K562 (cell line): ENCODE data around the gene ACBD5. TPM values are rescaled to one million over a fixed set of nuclear protein-coding genes. Genes with fewer than 3 reads are reported as not detected.

ENCODE experiments used
- ATAC-seq: fragments of 200-7000 bp; cut with Tn5 transposase; 3 replicates; pipeline ENCODE4 v1.9.1; 2020; ENCODE audit warnings: moderate library complexity
- BruUV-seq: library from RNA; stranded (reverse); fragments of 400-500 nt; replicated peaks from 2 replicates; lab custom pipeline; 2021; lab: Mats Ljungman, UMichigan
- CTCF ChIA-PET: fragments of 300-600 bp; formaldehyde crosslinking; extraction: SDS; loops from one replicate; lab custom pipeline; 2021; ENCODE audit warnings: low intra/inter-chr PET ratio; lab: Yijun Ruan, JAX
- POLR2A ChIA-PET: fragments of 300-600, 350-650 bp; sonication (Branson Sonifier 250); formaldehyde crosslinking; extraction: SDS; loops from one replicate; lab custom pipeline; 2021; ENCODE audit warnings: antibody characterized with exemption, inconsistent platforms; lab: Yijun Ruan, JAX
- DNase-seq, 4 experiments: peaks; one replicate each; pipeline versions ENCODE4 v3.0.0 to v3.0.0-alpha.2; 2011 to 2018; ENCODE audit warnings: low spot score in 3 of 4, mixed read lengths in 3 of 4; ENCODE audit errors: extremely low read depth in 1 of 4
- FAIRE-seq: peaks from 2 replicates; lab custom pipeline; 2011; peaks lifted over from hg19 to GRCh38; lab: Jason Lieb, UNC
- H2AFZ ChIP-seq: 2 replicates; pipeline ENCODE4 v1.6.0; 2011; ENCODE audit warnings: low read depth, low read length, control low read depth, inconsistent platforms
- H3K27ac ChIP-seq: fragments of 200-600 bp; 3 replicates; pipeline ENCODE4 v1.8.0; 2011; ENCODE audit warnings: low read depth, mild to moderate bottlenecking, control low read depth, inconsistent platforms, low read length, moderate library complexity, mixed read lengths; ENCODE audit errors: extremely low read depth
- H3K27me3 ChIP-seq, 2 experiments: fragments of 300-600 bp in 1 of 2; 2 replicates in 1 of 2; 3 replicates in 1 of 2; pipeline versions ENCODE4 v1.6.0 to v1.8.0; 2011; ENCODE audit warnings: inconsistent platforms in 2 of 2, low read length in 2 of 2, mild to moderate bottlenecking in 1 of 2, mixed read lengths in 1 of 2, moderate library complexity in 1 of 2; ENCODE audit not compliant: control insufficient read depth in 2 of 2, insufficient read depth in 2 of 2
- H3K36me3 ChIP-seq: fragments of 300-600 bp; 3 replicates; pipeline ENCODE4 v1.8.0; 2011; ENCODE audit warnings: mild to moderate bottlenecking, low read length, inconsistent platforms; ENCODE audit not compliant: control insufficient read depth, insufficient read depth
- H3K4me1 ChIP-seq, 2 experiments: fragments of 200-600 bp in 1 of 2; replicated peaks in 1 of 2; 2 replicates in 1 of 2; 3 replicates in 1 of 2; pipeline versions ENCODE4 v1.5.1 to v1.8.0; 2011; ENCODE audit warnings: inconsistent platforms in 2 of 2, low read length in 2 of 2, mild to moderate bottlenecking in 1 of 2, mixed read lengths in 1 of 2, moderate library complexity in 1 of 2; ENCODE audit not compliant: control insufficient read depth in 2 of 2, insufficient read depth in 2 of 2
- H3K4me2 ChIP-seq: 2 replicates; pipeline ENCODE4 v1.6.1; 2011; ENCODE audit warnings: low read length, control low read depth, inconsistent platforms, mixed read lengths; ENCODE audit not compliant: insufficient read depth
- H3K4me3 ChIP-seq: fragments of 200-600 bp; sonication (generic), shearing (Covaris generic); 2 replicates; pipeline ENCODE4 v1.5.1; 2016; ENCODE audit warnings: control low read depth, inconsistent platforms
- H3K79me2 ChIP-seq: fragments of 200-600 bp; 3 replicates; pipeline ENCODE4 v1.8.0; 2011; ENCODE audit warnings: low read length, inconsistent platforms; ENCODE audit not compliant: control insufficient read depth, insufficient read depth
- H3K9ac ChIP-seq, 2 experiments: 2 replicates each; pipeline versions ENCODE4 v1.6.0 to v1.6.1; 2011; ENCODE audit warnings: low read depth in 2 of 2, low read length in 2 of 2, control low read depth in 1 of 2, inconsistent platforms in 1 of 2, mild to moderate bottlenecking in 1 of 2, mixed read lengths in 1 of 2; ENCODE audit not compliant: insufficient read depth in 1 of 2
- H3K9me1 ChIP-seq: one replicate; pipeline ENCODE4 v1.6.0; 2011; ENCODE audit warnings: inconsistent platforms, mild to moderate bottlenecking, low read length, moderate library complexity; ENCODE audit not compliant: control insufficient read depth, insufficient read depth
- H3K9me3 ChIP-seq: replicated peaks from 2 replicates; pipeline ENCODE4 v1.5.1; 2011; ENCODE audit warnings: low read depth, low read length, inconsistent platforms; ENCODE audit not compliant: control insufficient read depth, insufficient read depth
- H4K20me1 ChIP-seq: replicated peaks from 2 replicates; pipeline ENCODE4 v1.6.1; 2011; ENCODE audit warnings: low read length, inconsistent platforms, mixed read lengths; ENCODE audit not compliant: control insufficient read depth, insufficient read depth
- ARID3B ChIP-seq: fragments of 250-450 bp; sonication (Bioruptor Pico); IDR thresholded peaks from 2 replicates; pipeline ENCODE4 v1.4.0; 2020; ENCODE audit warnings: borderline replicate concordance
- MBD1 ChIP-seq: fragments of 250-450 bp; sonication (Bioruptor Pico); IDR thresholded peaks from 2 replicates; pipeline ENCODE4 v1.8.0; 2022; ENCODE audit warnings: inconsistent platforms
- PATZ1 ChIP-seq: fragments of 250-450 bp; sonication (Bioruptor Pico); IDR thresholded peaks from 2 replicates; pipeline ENCODE4 v1.5.0; 2020; ENCODE audit warnings: mild to moderate bottlenecking, borderline replicate concordance
- SP2 ChIP-seq: IDR thresholded peaks from 2 replicates; pipeline ENCODE4 v1.6.1; 2011; ENCODE audit warnings: mild to moderate bottlenecking, low read depth, low read length, moderate library complexity; ENCODE audit not compliant: poor library complexity, severe bottlenecking; ENCODE audit errors: extremely low read depth
- TRIM25 ChIP-seq: fragments of 450-650 bp; IDR thresholded peaks from 2 replicates; pipeline ENCODE4 v1.7.0; 2016; ENCODE audit warnings: borderline replicate concordance
- YY1 ChIP-seq, 3 experiments: IDR thresholded peaks; 2 replicates each; pipeline ENCODE4 v1.6.1; 2011; ENCODE audit warnings: low read length in 2 of 3, mild to moderate bottlenecking in 2 of 3, moderate library complexity in 2 of 3, borderline replicate concordance in 1 of 3, control low read depth in 1 of 3, low read depth in 1 of 3; ENCODE audit not compliant: insufficient read depth in 3 of 3, insufficient replicate concordance in 2 of 3, control insufficient read depth in 1 of 3, insufficient read length in 1 of 3; ENCODE audit errors: extremely low read depth in 1 of 3
- ZNF707 ChIP-seq: fragments of 250-450 bp; sonication (Bioruptor Pico); conservative IDR thresholded peaks from 2 replicates; pipeline ENCODE4 v1.8.0; 2022; ENCODE audit warnings: inconsistent platforms, mild to moderate bottlenecking, moderate library complexity
- ZNF740 ChIP-seq, 3 experiments: fragments of 200-800 bp in 1 of 3; sonication (Bioruptor generic) in 1 of 3; sonication (generic) in 1 of 3; formaldehyde crosslinking in 1 of 3; IDR thresholded peaks; 2 replicates each; pipeline versions ENCODE4 v1.6.1 to v1.8.0; 2016 to 2022; ENCODE audit warnings: mild to moderate bottlenecking in 2 of 3, missing compliant biosample characterization in 2 of 3, missing genetic modification characterization in 2 of 3, missing genetic modification reagents in 1 of 3
- WGBS: fragments of 100-300 bp; shearing (Covaris generic); methylation state at CpG from one replicate; pipeline ENCODE4 v1.1.6; 2016; ENCODE audit warnings: low coverage, mixed read lengths; ENCODE audit not compliant: insufficient coverage; ENCODE audit errors: missing lambda C conversion rate; 5-methylcytosine and 5-hydroxymethylcytosine counted together
- in situ Hi-C: fragments of 300-500 bp; cut with MboI; formaldehyde crosslinking; loops from 4 replicates; pipeline ENCODE4 v1.15.0; 2018; ENCODE audit warnings: inconsistent platforms, mixed read lengths
- intact Hi-C: fragments of 100-400 bp; cut with micrococcal nuclease; formaldehyde crosslinking; loops from 2 replicates; pipeline ENCODE4 v1.14.2; 2022
- polyA plus RNA-seq, 8 experiments: library from polyadenylated mRNA; depleted of rRNA in 4 of 8; stranded (reverse) in 5 of 8; unstranded in 3 of 8; fragments of >200 nt; fragmentation: Nextera tagmentation in 2 of 8; fragmentation: Illumina TruSeq in 1 of 8; extraction: Ambion mirVana in 2 of 8; extraction: Trizol in 1 of 8; gene quantifications; 2 replicates each; pipeline versions ENCODE4 v1.2.1 to v1.2.3, GENCODE V29; 2011 to 2014; ENCODE audit warnings: inconsistent platforms in 1 of 8, missing spikeins in 1 of 8
- total RNA-seq, 7 experiments: library from RNA; depleted of rRNA in 6 of 7; stranded (reverse); fragments of >200 nt in 6 of 7; fragmentation: Illumina TruSeq in 2 of 7; extraction: Trizol in 2 of 7; gene quantifications; 2 replicates each; pipeline versions ENCODE4 v1.2.1 to v1.2.3, GENCODE V29; 2011 to 2021; ENCODE audit warnings: low replicate concordance in 1 of 7

Gene ACBD5
- total and polyA plus RNA-seq, 9 of the 15 experiments (the other 6 are each of a cell fraction or from before 2014, with no cell fraction given), result 1.5 to 10.3 (median 7.8) TPM

- Histone ChIP-seq H3K4me1 (peaks cover 16 to 23% of the 10 kb centered on the region in 2 experiments; a peak in 4 of 5 replicates), H2AFZ (peak overlapping the region; percentile 97), H3K9ac (peak overlapping the region; percentile 75 to 94), H3K79me2 (peaks cover 15% of the 10 kb centered on the region), H3K36me3 (no peaks in the 10 kb centered on the region), H3K9me1 (no peaks in the 10 kb centered on the region), H3K27ac (peak overlapping the region; percentile 94), H3K9me3 (no peaks in the 10 kb centered on the region), H3K4me3 (peak overlapping the region; percentile 59), H4K20me1 (no peaks in the 10 kb centered on the region), H3K4me2 (peak overlapping the region; percentile 96), H3K27me3 (no peaks in the 10 kb centered on the region)
- FAIRE-seq (peak; percentile 96), DNase-seq (peak; percentile 82 to 97 (median 84)), ATAC-seq (peak; percentile 84)
- in situ Hi-C loops, result no loop called here
- BruUV-seq, result no TSS peak
- under 1% methylated on average over 33 of the region's 59 CpGs for WGBS
- POLR2A ChIA-PET, result interaction anchor here (0.7 to 2.0 kb wide), 6 partner anchors 9 to 559 kb away, joined by 3 to 12 read pairs (median 3); partner anchors contain the start of gene YME1L1
- intact Hi-C loops, result loop anchor here (2.0 to 10.0 kb wide), 2 partner anchors 87 to 283 kb away; partner anchors contain the start of genes MASTL and YME1L1
- CTCF ChIA-PET, result interaction anchor here (0.7 kb wide), 1 partner anchor 117 kb away, joined by 3 read pairs; no protein-coding TSS in a partner anchor
- TF ChIP-seq ZNF707 (CRISPR knock-in tag), result no peak; the same call in 1 of the 2 replicates
- no peak for TF ChIP-seq TRIM25
- no peak for TF ChIP-seq SP2
- TF ChIP-seq ZNF740 (CRISPR knock-in tag; IDR thresholded peaks at IDR 0.05), result peak; percentile 57; the same call in 1 of the 2 replicates
- peak in 1 of 2 experiments; percentile 79; a peak in 2 of 4 replicates for TF ChIP-seq ZNF740 (tag; IDR thresholded peaks at IDR 0.05)
- no peak for TF ChIP-seq MBD1 (CRISPR knock-in tag)
- TF ChIP-seq ARID3B (CRISPR knock-in tag), result no peak
- peak in 2 of 3 experiments; percentile 81 to 86 for TF ChIP-seq YY1 (IDR thresholded peaks at IDR 0.05; ENCODE audit: borderline replicate concordance in 1 of 3, control insufficient read depth in 1 of 3, extremely low read depth in 1 of 3, insufficient read depth in 3 of 3, insufficient read length in 1 of 3, insufficient replicate concordance in 2 of 3, low read depth in 1 of 3, low read length in 2 of 3)
- 0 out of 2 replicates have a peak, but pooled peaks have one; percentile 22 for TF ChIP-seq PATZ1
Observed at GRCh38 chr10:27241652-27242472, 1.3 kb upstream of the ACBD5 start.
